Right lobe of liver (tissue), 6 donors: ENCODE measurements around the gene TTC36. TPM values are rescaled to one million over a fixed set of nuclear protein-coding genes. Genes with fewer than 3 reads are reported as not detected.

Experiments
- ATAC-seq, 4 donors: fragments of 200-7000 bp; cut with Tn5 transposase; one replicate each; pipeline ENCODE4 v1.9.1; 2020; ENCODE audit warnings: mild to moderate bottlenecking in 4 of 4, moderate library complexity in 4 of 4
- DNase-seq, 3 donors: peaks; one replicate each; pipeline ENCODE4 v3.0.0-alpha.2; 2020
- H3K27ac ChIP-seq, 3 donors: fragments of 200-600 bp; one replicate each; pipeline ENCODE4 v1.8.0; 2022
- H3K27me3 ChIP-seq, 2 donors: fragments of 200-600 bp; one replicate each; pipeline ENCODE4 v1.8.0; 2022
- H3K36me3 ChIP-seq, 4 donors: fragments of 200-600 bp; sonication (generic) in 1 of 4; one replicate each; pipeline versions ENCODE4 v1.5.1 to v1.8.0; 2017 to 2022; ENCODE audit warnings: control low read depth in 1 of 4
- H3K4me1 ChIP-seq, 4 donors: fragments of 200-600 bp; sonication (generic) in 1 of 4; one replicate each; pipeline versions ENCODE4 v1.5.1 to v1.8.0; 2017 to 2022; ENCODE audit warnings: control low read depth in 1 of 4
- H3K4me3 ChIP-seq, 3 donors: fragments of 200-600 bp; one replicate each; pipeline ENCODE4 v1.8.0; 2022
- H3K9me3 ChIP-seq, 4 donors: fragments of 200-600 bp; sonication (generic) in 1 of 4; one replicate each; pipeline versions ENCODE4 v1.5.1 to v1.8.0; 2017 to 2022; ENCODE audit warnings: control low read depth in 1 of 4
- POLR2A ChIP-seq: fragments of 450-650 bp; IDR thresholded peaks from one replicate; pipeline ENCODE4 v1.6.1; 2017; ENCODE audit warnings: antibody characterized with exemption, mild to moderate bottlenecking
- WGBS: methylation state at CpG from one replicate; pipeline ENCODE4 v1.1.6; 2018; ENCODE audit warnings: low coverage, low lambda C conversion rate; ENCODE audit not compliant: insufficient coverage; ENCODE audit errors: missing lambda C conversion rate; 5-methylcytosine and 5-hydroxymethylcytosine counted together
- intact Hi-C, 2 donors: fragments of 100-400 bp; cut with DNase I; formaldehyde crosslinking; loops; one replicate each; pipeline versions ENCODE4 v1.11.2 to v1.14.1; 2022
- total RNA-seq, 6 experiments: library from RNA; depleted of rRNA in 2 of 6; stranded (reverse); fragments of >200 nt in 2 of 6; fragmentation: NEBNext Ultra II Directional in 3 of 6; extraction: Animal tissue kit (Norgen Biotek cat#: 25700) in 3 of 6; gene quantifications; one replicate each; pipeline versions ENCODE4 v1.1.0 to v1.2.4, GENCODE V29; 2016 to 2023
- TF ChIP-seq, protein P1 (sequence below), 4 donors: fragments of 200-600 bp in 3 of 4; fragments of 450-650 bp in 1 of 4; IDR thresholded peaks; one replicate each; pipeline versions ENCODE4 v1.5.1 to v1.8.0; 2016 to 2022; ENCODE audit warnings: antibody characterized with exemption in 4 of 4, mild to moderate bottlenecking in 2 of 4
- donor health status: DM: no; HTN: yes; CAD: no.
- donor health status: DM: no; HTN: no; CAD: no.
- donor health status: DM: no; HTN: no; CAD: no.
- donor health status: DM: no; HTN: yes; CAD: no.
- donor health status: DM: no; HTN: yes; CAD: no.

TTC36 gene
- total RNA-seq, 6 experiments from 2014 or later, result 21.5 to 88.3 (median 50.6) TPM

DNA sequence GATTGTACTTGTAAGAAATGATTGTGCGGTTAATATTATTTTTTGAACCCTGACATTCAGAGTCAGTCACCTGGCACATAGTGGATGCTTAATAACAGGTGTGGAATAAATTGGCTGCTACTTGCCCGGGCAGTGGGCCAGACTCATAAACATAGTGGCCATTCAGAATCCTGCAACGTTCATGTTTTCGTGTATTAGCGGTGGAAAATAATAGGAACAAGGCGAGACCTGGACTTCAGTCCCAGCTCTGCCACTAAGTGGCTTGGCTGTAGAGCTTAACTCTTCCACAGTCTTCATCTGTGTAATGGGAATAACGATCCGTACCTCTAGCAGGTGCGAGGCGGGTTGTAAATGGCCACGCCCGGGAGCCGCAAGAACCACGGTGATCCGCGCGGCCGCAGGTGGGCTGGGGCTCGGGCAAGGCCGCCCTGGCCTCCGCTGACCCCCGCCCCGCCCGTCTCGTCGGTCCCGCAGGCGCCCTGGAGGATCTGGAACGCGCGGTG lies 3.0 kb downstream of the TTC36 start:
- intact Hi-C loops, result no loop called here
- no peak for DNase-seq
- TF ChIP-seq, protein P1, sequence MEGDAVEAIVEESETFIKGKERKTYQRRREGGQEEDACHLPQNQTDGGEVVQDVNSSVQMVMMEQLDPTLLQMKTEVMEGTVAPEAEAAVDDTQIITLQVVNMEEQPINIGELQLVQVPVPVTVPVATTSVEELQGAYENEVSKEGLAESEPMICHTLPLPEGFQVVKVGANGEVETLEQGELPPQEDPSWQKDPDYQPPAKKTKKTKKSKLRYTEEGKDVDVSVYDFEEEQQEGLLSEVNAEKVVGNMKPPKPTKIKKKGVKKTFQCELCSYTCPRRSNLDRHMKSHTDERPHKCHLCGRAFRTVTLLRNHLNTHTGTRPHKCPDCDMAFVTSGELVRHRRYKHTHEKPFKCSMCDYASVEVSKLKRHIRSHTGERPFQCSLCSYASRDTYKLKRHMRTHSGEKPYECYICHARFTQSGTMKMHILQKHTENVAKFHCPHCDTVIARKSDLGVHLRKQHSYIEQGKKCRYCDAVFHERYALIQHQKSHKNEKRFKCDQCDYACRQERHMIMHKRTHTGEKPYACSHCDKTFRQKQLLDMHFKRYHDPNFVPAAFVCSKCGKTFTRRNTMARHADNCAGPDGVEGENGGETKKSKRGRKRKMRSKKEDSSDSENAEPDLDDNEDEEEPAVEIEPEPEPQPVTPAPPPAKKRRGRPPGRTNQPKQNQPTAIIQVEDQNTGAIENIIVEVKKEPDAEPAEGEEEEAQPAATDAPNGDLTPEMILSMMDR (IDR thresholded peaks at IDR 0.05), result no peak
- TF ChIP-seq POLR2A, result no peak
- 9% methylated on average over 5 of the region's 31 CpGs for WGBS
- Histone ChIP-seq H3K4me1 (peaks cover 0 to 58% (median 28%) of the 10 kb centered on the region in 4 donors), H3K4me3 (peak overlapping the region; percentile 70 to 88 (median 79)), H3K27ac (peak overlapping the region; percentile 28 to 86 (median 54)), H3K36me3 (no peaks in the 10 kb centered on the region), H3K27me3 (no peaks in the 10 kb centered on the region), H3K9me3 (no peaks in the 10 kb centered on the region)
- peak in 1 of 4 donors; percentile 15 for ATAC-seq

DNA sequence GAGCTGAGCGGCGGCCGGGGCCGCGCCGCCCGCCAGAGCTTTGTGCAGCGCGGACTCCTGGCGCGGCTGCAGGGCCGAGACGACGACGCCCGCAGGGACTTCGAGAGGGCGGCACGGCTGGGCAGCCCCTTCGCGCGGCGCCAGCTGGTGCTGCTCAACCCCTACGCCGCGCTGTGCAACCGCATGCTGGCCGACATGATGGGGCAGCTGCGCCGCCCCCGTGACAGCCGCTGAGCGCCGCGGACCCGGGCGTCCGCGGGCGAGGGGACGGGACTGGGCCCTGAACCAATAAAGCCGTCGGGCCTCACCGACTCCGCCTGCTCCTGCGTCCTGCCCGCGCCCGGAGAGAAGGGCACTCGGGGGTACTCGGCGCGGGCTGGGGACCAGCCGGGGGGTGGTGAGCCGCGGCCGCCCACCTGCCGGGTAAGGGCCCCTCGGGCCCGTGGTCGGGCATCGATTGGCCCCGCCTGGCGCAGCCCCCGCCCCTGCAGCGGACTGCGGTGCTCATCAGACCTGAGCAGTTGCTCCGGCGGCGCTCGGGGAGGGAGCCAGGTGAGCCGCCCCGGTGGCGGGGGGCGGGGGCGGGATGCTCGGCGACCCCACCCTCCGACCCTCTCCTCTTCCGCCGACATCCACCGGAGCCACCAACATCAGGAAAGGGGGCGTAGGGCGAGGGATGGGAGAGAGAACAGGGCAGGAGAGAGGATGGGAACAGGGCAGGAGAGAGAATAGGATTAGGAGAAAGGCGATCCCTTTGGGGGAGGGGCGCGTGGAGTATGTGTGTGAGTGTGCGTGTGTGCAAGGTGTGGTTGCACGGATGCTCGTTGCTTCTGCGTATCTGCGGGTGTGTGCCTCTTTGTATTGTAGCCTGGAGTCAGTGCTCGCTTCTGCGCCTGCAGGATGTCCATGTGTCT lies 3.7 kb downstream of the TTC36 start, which contains the start of gene TMEM25:
Gene TMEM25, plus strand, starts transcription at position 510 of the 914 bp plus-strand sequence. CDS start 610 bp downstream, outside the sequence.
- WGBS, result 6% methylated on average over 19 of the region's 94 CpGs
- ATAC-seq (peak; percentile 23 to 51 (median 50)), DNase-seq (peak; percentile 73 to 82 (median 77))
- H3K4me3 ChIP-seq, result peak within 1 kb of the TSS; percentile 70 to 88 (median 79)
- TF ChIP-seq, protein P1 (IDR thresholded peaks at IDR 0.05), result no peak
- TF ChIP-seq POLR2A, result peak; percentile 49
- peaks cover 0 to 52% (median 25%) of the 10 kb centered on the region in 4 donors for H3K4me1 ChIP-seq
- H3K27me3 ChIP-seq, result no peaks in the 10 kb centered on the region
- H3K9me3 ChIP-seq, result no peaks in the 10 kb centered on the region
- no peaks in the 10 kb centered on the region for H3K36me3 ChIP-seq
- intact Hi-C loops, result no loop called here
- H3K27ac ChIP-seq, result peak within 1 kb of the TSS; percentile 29 to 86 (median 57)

DNA sequence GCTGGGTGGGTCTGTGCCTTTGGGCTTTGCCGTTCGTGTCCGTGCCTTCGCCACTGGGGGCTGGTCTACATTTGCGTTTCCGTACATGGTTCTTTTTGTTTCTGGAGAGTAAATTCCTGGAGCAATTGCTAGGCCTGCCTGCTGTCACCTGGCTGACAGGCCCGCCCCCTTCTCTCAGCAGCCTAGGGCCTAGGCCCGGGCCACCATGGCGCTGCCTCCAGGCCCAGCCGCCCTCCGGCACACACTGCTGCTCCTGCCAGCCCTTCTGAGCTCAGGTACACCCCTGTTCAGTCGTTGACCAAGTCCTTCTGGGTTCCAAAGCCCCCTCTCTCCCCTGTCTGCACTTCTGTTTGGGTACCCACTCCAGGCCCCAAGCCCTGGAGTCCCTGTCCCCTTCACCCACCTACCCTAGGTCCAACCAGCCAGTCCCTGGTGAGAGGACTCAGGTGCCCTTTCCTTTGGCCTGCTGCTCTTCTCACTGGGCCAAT lies 4.4 kb downstream of the TTC36 start:
- intact Hi-C loops, result no loop called here
- no peak for ATAC-seq
- no peak for TF ChIP-seq POLR2A
- TF ChIP-seq, protein P1 (IDR thresholded peaks at IDR 0.05), result no peak
- Histone ChIP-seq H3K36me3 (no peaks in the 10 kb centered on the region), H3K27me3 (no peaks in the 10 kb centered on the region), H3K27ac (peak overlapping the region; percentile 29 to 86 (median 57)), H3K4me1 (peaks cover 0 to 48% (median 23%) of the 10 kb centered on the region in 4 donors), H3K9me3 (no peaks in the 10 kb centered on the region), H3K4me3 (peak overlapping the region; percentile 70 to 88 (median 79))
- WGBS, result 15% methylated on average over 11 of the region's 12 CpGs
- DNase-seq, result no peak

DNA sequence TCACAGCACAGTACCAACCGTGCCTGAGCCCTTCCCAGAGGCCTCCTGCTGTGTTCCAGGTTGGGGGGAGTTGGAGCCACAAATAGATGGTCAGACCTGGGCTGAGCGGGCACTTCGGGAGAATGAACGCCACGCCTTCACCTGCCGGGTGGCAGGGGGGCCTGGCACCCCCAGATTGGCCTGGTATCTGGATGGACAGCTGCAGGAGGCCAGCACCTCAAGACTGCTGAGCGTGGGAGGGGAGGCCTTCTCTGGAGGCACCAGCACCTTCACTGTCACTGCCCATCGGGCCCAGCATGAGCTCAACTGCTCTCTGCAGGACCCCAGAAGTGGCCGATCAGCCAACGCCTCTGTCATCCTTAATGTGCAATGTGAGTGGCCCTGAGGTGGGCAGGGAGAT lies 4.8 kb downstream of the TTC36 start:
- H3K27me3 ChIP-seq, result no peaks in the 10 kb centered on the region
- H3K4me3 ChIP-seq, result peak overlapping the region in 1 of 3 donors; percentile 70
- no peaks in the 10 kb centered on the region for H3K9me3 ChIP-seq
- TF ChIP-seq, protein P1 (IDR thresholded peaks at IDR 0.05), result no peak
- TF ChIP-seq POLR2A, result no peak
- DNase-seq (no peak), ATAC-seq (no peak)
- no CpG with 5 or more reads among the region's 10 CpGs for WGBS
- peak overlapping the region; percentile 29 to 86 (median 57) for H3K27ac ChIP-seq
- no peaks in the 10 kb centered on the region for H3K36me3 ChIP-seq
- intact Hi-C loops, result no loop called here
- peaks cover 0 to 48% (median 23%) of the 10 kb centered on the region in 4 donors for H3K4me1 ChIP-seq
